GM19328 (cell line): ENCODE measurements around the gene TTC9B.
"Not testable (repeated sequence)": the region's sequence is repeated elsewhere in the genome, so short reads cannot be mapped to it uniquely, and the experiment has no call there.

Source experiments
- ATAC-seq: cut with Tn5 transposase; IDR thresholded peaks from one replicate; pipeline ENCODE4 v1.9.1; 2021; ENCODE audit warnings: mild to moderate bottlenecking, moderate library complexity; ENCODE audit not compliant: unreplicated experiment

The TTC9B gene

GRCh38 chr19:40233811-40234389 lies 15.7 kb upstream of the TTC9B start:
- ATAC-seq: no peak

GRCh38 chr19:40232949-40233810 lies 15.0 kb upstream of the TTC9B start:
- ATAC-seq: no peak

DNA sequence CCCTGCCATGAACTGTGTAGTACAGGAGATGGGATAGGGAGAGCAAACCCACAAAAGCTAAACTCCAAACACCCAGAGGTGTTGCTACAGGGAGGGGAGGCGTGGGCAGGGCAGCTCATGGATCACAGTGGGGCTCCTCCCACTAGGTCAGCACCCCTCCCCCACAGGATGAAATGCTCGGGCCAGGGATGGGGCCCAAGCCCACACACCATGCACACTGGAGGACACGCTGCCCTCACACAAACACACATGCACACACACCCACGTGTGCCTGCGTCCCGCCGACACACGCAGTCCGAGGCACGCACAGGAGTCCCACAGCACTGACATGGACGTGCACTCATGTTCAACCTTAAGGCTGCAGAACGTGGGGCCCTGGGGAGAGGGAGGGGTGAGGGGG lies 14.3 kb upstream of the TTC9B start:
- ATAC-seq: no peak

GRCh38 chr19:40231544-40232424 lies 13.6 kb upstream of the TTC9B start:
- no peak for ATAC-seq

- ATAC-seq: no peak
Observed at GRCh38 chr19:40231057-40231456, 12.9 kb upstream of the TTC9B start.

- ATAC-seq: no peak
Observed at GRCh38 chr19:40229926-40230417, 11.8 kb upstream of the TTC9B start.

DNA sequence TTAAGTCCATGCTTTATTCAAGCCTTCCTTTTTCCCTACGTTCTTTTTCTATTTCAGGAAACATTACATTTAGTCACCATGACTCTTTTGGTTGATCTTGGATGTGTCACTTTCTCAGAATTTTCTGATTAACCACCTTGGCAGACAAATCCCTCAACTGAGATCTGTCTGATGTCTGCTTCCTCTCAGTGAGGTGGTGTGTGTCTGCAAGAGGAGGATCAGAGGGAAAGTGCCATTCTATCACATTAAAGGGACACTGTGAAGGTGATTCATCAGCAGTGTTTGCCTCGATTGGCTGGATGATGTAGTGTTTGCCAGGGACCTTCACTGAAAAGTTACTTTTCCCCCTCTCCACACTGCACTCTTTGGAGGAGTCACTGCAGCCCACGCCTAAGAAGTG lies 11.3 kb upstream of the TTC9B start:
- ATAC-seq: no peak

DNA sequence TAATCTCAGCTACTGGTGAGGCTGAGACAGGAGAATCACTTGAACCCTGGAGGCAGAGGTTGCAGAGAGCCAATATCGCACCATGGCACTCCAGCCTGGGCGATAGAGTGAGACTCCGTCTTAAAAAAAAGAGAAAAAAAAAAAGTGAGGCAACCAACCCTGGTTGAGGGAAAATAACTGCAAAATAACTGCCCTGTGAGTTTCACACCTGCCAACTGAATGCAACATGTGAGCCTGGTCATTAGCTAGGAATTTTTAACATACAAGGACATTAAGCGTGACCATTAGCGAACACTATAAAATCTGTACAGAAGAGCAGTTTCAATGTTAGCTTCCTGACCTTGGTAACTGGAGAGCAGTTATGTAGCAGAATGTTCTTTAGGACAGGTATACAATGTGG lies 10.7 kb upstream of the TTC9B start:
- ATAC-seq: no peak

- no peak for ATAC-seq
Observed at GRCh38 chr19:40228346-40228745, 10.2 kb upstream of the TTC9B start.

GRCh38 chr19:40225440-40226305 lies 7.5 kb upstream of the TTC9B start:
- ATAC-seq: no peak

DNA sequence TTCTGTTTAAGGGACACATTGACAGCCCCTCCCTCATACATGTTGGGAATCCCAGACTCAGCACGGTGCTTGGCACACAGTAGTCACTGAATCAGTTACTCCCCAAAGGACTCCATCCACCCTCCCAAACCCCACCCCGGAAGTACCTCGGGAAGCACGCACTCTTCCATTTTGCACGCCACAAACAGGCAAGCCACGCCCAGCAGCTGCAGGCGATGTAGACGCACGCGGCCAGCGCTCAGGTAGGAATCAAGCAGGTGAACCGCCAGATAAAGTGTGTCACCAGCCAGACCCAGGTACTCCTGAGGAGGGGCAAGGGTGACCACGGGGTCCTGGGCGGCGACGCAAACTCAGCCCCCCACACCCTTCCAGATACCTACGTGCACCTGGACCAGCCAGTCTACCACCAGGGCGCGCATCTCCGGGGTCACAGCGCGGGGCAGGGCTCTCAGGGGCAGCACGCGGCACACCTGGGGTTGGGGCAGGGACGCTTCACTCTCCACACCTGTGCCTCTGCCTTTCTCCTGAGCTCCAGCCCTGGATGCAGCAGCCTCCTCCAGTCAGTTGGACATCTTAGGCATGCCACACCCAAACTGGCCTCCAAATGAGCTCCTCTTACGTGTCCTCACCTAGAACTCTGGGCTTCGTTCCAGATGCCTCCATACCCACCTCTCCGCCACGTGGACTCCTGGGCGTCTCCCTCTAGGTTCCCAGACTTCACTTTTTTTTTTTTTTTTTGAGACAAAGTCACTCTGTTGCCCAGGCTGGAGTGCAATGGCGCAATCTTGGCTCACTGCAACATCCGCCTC lies 6.4 kb upstream of the TTC9B start:
- no peak for ATAC-seq

GRCh38 chr19:40223135-40223822 lies 5.1 kb upstream of the TTC9B start:
- no peak for ATAC-seq

GRCh38 chr19:40221858-40222619 lies 3.9 kb upstream of the TTC9B start:
- no peak for ATAC-seq

- ATAC-seq: no peak
Observed at GRCh38 chr19:40220674-40221073, 2.5 kb upstream of the TTC9B start.

DNA sequence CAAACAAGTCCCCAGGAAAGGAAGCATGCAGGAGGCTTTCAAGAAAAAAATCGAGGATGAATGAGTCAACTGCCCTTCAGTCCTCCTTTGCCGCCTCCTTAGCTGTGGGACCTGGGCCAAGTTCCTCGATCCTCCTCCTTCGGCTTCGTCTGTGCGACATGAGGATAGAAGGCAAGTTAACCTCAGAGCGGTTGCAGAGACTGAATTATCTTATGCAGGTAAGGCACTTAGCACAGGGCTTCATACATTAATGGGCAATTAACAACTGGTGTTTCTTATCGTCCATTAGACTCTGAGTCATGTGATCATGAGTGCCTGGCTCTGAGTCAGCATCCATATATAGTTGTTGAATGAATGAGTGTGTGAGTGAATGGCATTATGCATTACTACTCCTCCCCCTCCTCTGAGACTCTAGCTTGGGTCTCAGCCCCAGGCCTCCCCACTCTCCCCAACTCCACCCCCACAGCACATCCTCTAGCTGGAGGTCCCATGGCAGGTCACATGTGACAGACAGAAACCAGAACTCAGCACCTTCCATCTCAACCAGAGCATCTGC lies 1.6 kb upstream of the TTC9B start:
- ATAC-seq: no peak

- ATAC-seq: not testable (repeated sequence)
Observed at GRCh38 chr19:40219029-40219428, 845 bp upstream of the TTC9B start.

- no peak for ATAC-seq
Observed at GRCh38 chr19:40217027-40217810, 965 bp downstream of the TTC9B start.

DNA sequence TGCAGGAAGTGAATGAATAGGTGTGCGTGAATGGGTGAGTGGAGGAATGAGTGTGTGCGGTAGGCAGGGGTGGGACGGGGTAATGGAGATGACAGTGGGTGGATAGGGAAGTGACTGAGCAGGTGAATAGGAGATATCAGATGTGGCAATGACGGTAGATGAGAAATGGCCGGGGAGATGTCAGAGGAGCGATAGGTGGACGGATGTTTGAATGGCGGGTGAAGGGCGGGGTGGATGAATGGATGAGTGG lies 1.5 kb downstream of the TTC9B start:
- ATAC-seq: no peak
